Astrocyte of the spinal cord (primary cell): ENCODE measurements around the gene TSFM.
"Not testable (repeated sequence)": the region's sequence is repeated elsewhere in the genome, so short reads cannot be mapped to it uniquely, and the experiment has no call there.

ENCODE experiments used
- DNase-seq: peaks from one replicate; pipeline ENCODE4 v3.0.0; 2011; ENCODE audit warnings: low read depth, low spot score
- H3K4me3 ChIP-seq: 2 replicates; pipeline ENCODE4 v1.5.1; 2011; ENCODE audit warnings: low read depth, mild to moderate bottlenecking, low read length, moderate library complexity
- CTCF ChIP-seq: IDR thresholded peaks from 2 replicates; pipeline ENCODE4 v1.5.1; 2012; ENCODE audit warnings: low read depth, mild to moderate bottlenecking, low read length, inconsistent platforms
- in situ Hi-C: cut with HindIII; loops from 2 replicates; pipeline ENCODE4 v1.10.0; 2017; ENCODE audit warnings: low sequenced_read_pairs

TSFM gene

GRCh38 chr12:57769594-57769993 is 13.0 kb upstream of the TSFM start:
- no peak for DNase-seq
- in situ Hi-C loops, result no loop called here
- no peak for TF ChIP-seq CTCF
- H3K4me3 ChIP-seq, result no peak overlapping the region

GRCh38 chr12:57770734-57771133 is 11.9 kb upstream of the TSFM start:
- in situ Hi-C loops, result no loop called here
- no peak overlapping the region for H3K4me3 ChIP-seq
- no peak for DNase-seq
- no peak for TF ChIP-seq CTCF

- in situ Hi-C loops, result no loop called here
- TF ChIP-seq CTCF, result no peak
- peak overlapping the region; percentile 70 for H3K4me3 ChIP-seq
- DNase-seq, result no peak
Observed at GRCh38 chr12:57771236-57771872, 11.2 kb upstream of the TSFM start.

GRCh38 chr12:57771873-57772428 is 10.6 kb upstream of the TSFM start, which contains the start of gene METTL1:
Gene METTL1, minus strand, starts transcription at chr12:57772105. Its CDS starts 22 bp downstream, at chr12:57772083.
- DNase-seq, result peak; percentile 99
- H3K4me3 ChIP-seq, result peak within 1 kb of the TSS; percentile 70
- in situ Hi-C loops, result no loop called here
- TF ChIP-seq CTCF, result no peak

GRCh38 chr12:57772429-57773322 is 9.9 kb upstream of the TSFM start, which contains the start of gene EEF1AKMT3:
Gene EEF1AKMT3, plus strand, starts transcription at chr12:57772614. Its CDS starts 111 bp downstream, at chr12:57772725.
- no peak for DNase-seq
- no peak for TF ChIP-seq CTCF

GRCh38 chr12:57774634-57775033 is 8.0 kb upstream of the TSFM start:
- DNase-seq, in situ Hi-C loops: not testable (repeated sequence)

More at GRCh38 chr12:57772429-57773322, 9.9 kb upstream of the TSFM start, which contains the start of gene EEF1AKMT3:
- in situ Hi-C loops, result no loop called here
- peak within 1 kb of the TSS; percentile 70 for H3K4me3 ChIP-seq

More at GRCh38 chr12:57774634-57775033, 8.0 kb upstream of the TSFM start:
- H3K4me3 ChIP-seq, result not testable (repeated sequence)
